Measurements from ENCODE around the gene CEMIP2.

The CEMIP2 gene

GRCh38 chr9:71637375-71637774 lies 130.9 kb downstream of the CEMIP2 start:
- no peak for DNase-seq

GRCh38 chr9:71636143-71636839 lies 132.0 kb downstream of the CEMIP2 start:
- DNase-seq: no peak

GRCh38 chr9:71634752-71635151 lies 133.6 kb downstream of the CEMIP2 start:
- no peak for DNase-seq
